ENCODE measurements around the gene APMAP.
A peak's percentile ranks its signal among the peaks of the same experiment; 100 is the strongest.

The APMAP gene

GRCh38 chr20:25024171-25024570, 31.6 kb upstream of the APMAP start:
- DNase-seq = no peak

DNA sequence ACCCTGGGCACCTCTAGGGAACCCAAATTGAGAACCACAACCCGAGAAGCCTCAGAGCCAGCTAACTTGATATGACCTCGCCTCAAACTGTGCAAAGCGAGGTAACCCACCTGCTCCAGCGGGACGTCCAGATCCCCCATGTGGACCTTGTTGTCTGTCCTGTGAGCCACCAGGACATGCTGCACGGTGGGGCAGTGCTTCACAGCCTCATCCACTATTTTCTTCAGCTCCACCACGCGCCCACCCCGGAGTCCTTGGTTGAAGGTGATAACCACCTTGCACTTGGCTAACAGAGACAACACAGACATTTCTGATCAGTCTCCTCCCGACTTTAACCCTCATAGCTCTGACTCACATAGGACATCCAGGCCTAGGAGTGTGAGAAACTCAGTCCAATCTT, 30.8 kb upstream of the APMAP start:
- no peak for DNase-seq

DNA sequence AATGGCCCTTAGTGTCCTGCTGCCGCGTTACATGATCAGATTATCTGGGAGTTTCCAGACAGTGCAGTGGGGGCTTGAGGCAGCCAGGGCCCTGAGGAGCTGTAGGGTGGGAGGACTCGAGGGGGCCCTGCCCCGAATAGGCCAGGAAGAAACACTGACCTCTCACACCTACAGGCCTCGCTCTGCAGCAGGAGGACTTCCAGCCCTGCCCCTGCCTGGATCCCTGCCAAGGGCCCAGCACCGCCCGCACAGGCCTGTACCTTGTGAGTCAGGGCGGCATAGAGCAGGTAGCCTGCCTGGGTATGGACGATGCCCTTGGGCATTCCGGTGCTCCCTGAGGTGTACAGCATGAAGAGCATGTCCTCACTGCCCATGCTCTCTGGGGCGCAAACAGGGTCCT, 30.1 kb upstream of the APMAP start:
- no peak for DNase-seq

GRCh38 chr20:25021336-25021735, 28.8 kb upstream of the APMAP start:
- no peak for DNase-seq

DNA sequence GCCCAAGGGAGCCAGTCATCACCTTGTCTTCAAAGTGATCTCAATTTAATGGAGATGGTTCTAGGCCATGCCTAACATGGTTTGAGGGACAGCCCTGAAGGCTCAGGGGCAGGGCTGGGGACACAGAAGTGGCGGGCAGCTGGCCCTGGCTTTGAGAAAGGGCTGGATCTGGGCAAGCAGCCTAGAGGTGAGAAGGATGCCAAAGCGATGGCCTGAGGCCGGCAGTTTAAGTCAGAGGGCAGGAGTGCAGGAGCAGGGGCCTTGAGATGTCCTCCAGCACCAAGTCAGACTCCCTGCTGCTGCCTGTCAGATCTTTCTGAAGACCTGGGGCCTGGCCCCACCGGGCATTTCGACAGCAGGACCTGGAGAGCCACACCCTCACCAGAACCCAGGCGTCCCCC, 28.4 kb upstream of the APMAP start:
- DNase-seq = no peak

GRCh38 chr20:25020345-25020744, 27.8 kb upstream of the APMAP start:
- no peak for DNase-seq

DNA sequence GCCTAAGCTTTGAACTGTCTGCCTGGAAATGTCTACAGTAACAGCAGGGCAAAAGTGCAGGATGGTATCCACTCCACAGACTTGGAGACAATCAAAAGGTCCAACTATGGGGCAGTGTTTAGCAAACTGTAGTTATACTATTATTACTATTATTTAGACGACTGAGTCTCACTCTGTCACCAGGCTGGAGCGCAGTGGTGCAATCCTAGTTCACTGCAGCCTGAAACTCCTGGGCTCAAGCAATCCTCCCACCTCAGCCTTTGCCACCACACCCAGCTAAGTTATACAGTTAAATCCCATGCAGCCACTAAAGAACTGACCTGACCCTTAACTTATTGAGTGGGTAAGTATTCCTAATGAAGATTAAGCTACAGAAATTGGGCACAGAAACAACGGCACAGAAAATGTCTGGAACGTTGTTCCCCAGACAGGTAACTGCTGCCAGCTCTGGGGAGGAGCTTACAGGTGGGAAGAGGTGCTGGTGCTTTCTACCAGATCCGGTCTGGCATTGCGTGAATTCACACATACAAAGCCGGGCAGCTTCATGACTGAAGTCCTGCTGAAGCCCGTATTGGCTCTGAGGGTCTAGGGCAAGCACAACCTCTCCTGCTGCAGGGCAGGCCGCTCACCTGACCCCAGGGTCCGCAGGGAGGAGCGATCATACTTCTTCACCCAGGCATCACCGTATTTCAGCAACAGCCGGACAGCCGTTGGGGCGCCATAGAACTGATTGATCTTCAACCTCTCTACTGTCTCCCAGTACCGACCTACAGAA, 27.0 kb upstream of the APMAP start:
- DNase-seq = no peak

DNA sequence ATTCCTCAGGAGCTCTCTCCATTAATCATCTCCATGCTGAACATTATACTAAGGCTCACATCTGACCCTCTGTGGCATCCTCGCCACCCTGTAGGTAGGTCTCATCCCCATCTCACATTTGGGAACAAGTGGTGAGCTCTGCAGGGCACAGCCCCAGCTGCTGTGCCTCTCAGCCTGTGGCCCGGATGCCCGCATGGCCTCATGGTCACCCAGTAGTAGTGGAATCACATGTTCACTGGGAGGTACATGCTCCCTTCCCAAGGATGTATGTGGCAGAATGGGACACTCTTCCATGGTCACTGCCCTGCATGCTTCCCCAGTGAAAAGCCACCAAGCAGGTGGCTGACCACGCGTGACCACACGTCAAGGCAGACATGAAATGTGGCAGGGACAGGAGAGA, 26.3 kb upstream of the APMAP start:
- DNase-seq = no peak

- DNase-seq = no peak
These were observed 25.9 kb upstream of the APMAP start for GRCh38 chr20:25018425-25018824.

GRCh38 chr20:25017257-25017803, 24.8 kb upstream of the APMAP start:
- no peak for DNase-seq

GRCh38 chr20:25016471-25016870, 23.9 kb upstream of the APMAP start:
- DNase-seq = no peak

DNA sequence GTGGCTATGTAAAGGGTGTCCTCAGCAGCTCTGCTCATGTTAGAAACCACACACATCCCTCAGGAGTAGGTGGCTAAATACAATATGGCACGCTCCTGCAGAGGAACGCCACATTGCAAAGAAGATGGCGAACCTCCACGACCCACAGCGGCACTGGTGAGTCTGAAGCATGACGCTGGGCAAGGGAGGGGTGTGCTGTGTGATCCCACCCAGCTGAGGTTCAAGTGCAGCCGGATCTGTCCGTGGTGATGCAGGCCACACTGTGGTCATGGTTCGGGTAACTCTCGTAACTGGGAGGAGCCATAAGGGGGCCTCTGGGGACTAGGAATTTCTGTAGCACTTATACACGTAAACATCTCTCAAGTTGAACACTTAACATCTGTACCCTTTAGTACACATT, 23.4 kb upstream of the APMAP start:
- no peak for DNase-seq

GRCh38 chr20:25014816-25015215, 22.3 kb upstream of the APMAP start:
- no peak for DNase-seq

- DNase-seq = no peak
These were observed 21.2 kb upstream of the APMAP start for GRCh38 chr20:25013478-25014380.

GRCh38 chr20:25012616-25013189, 20.2 kb upstream of the APMAP start:
- DNase-seq = no peak

DNA sequence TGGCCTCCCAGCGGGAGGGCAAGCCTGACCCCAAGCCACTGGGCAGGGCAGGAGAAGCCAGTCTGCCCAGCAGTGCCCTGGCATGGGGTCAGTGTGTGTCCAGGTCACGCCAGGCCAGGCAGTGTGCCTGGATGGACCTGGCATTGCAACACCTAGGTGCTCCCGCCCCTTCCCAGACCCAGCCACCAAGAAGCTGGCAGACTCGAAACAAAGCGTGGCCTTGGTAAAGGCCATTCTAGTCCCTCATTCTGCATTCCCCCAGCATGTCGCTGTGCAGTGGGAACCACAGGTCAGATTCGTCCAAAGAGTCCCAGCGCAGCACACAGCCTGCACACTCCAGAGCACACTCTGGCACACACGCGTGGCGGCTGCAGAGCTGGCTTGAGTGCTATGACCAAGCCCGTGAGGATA, 19.3 kb upstream of the APMAP start:
- DNase-seq = peak in 1 of 14 donors; percentile 38

DNA sequence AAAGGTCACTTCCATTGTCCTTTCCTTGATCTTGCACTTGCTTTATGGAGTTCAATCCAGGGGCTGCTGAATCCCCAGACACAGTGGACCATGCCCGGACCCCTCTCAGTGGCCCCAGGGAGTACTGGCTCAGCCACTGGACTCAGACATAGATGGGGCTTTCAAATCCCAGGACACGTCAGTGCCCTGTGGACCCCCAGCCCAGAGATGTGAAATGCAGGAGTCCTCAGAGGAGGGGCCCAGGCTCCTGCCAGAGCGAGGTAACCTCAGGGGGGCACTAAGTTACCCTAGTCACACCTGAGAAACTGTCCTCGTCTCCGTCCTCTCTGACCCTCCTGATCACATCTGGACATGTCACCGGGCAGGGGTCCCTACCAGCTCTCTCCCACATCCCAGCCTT, 18.7 kb upstream of the APMAP start:
- DNase-seq = no peak

GRCh38 chr20:25009218-25010145, 16.9 kb upstream of the APMAP start:
- no peak for DNase-seq

GRCh38 chr20:25008388-25009217, 16.1 kb upstream of the APMAP start:
- DNase-seq = no peak

GRCh38 chr20:25007491-25008305, 15.1 kb upstream of the APMAP start:
- DNase-seq = no peak
